Measurements from ENCODE around the gene SREK1. TPM values are rescaled to one million over a fixed set of nuclear protein-coding genes. Genes with fewer than 3 reads are reported as not detected.

Gene SREK1
- total and polyA plus RNA-seq, 2 of the 8 experiments (the other 6 are each of a cell fraction or from before 2014, with no cell fraction given): 10.6 to 40.4 TPM

GRCh38 chr5:66186108-66186507 lies 42.0 kb downstream of the SREK1 start (continued):
- TF ChIP-seq, protein P1, sequence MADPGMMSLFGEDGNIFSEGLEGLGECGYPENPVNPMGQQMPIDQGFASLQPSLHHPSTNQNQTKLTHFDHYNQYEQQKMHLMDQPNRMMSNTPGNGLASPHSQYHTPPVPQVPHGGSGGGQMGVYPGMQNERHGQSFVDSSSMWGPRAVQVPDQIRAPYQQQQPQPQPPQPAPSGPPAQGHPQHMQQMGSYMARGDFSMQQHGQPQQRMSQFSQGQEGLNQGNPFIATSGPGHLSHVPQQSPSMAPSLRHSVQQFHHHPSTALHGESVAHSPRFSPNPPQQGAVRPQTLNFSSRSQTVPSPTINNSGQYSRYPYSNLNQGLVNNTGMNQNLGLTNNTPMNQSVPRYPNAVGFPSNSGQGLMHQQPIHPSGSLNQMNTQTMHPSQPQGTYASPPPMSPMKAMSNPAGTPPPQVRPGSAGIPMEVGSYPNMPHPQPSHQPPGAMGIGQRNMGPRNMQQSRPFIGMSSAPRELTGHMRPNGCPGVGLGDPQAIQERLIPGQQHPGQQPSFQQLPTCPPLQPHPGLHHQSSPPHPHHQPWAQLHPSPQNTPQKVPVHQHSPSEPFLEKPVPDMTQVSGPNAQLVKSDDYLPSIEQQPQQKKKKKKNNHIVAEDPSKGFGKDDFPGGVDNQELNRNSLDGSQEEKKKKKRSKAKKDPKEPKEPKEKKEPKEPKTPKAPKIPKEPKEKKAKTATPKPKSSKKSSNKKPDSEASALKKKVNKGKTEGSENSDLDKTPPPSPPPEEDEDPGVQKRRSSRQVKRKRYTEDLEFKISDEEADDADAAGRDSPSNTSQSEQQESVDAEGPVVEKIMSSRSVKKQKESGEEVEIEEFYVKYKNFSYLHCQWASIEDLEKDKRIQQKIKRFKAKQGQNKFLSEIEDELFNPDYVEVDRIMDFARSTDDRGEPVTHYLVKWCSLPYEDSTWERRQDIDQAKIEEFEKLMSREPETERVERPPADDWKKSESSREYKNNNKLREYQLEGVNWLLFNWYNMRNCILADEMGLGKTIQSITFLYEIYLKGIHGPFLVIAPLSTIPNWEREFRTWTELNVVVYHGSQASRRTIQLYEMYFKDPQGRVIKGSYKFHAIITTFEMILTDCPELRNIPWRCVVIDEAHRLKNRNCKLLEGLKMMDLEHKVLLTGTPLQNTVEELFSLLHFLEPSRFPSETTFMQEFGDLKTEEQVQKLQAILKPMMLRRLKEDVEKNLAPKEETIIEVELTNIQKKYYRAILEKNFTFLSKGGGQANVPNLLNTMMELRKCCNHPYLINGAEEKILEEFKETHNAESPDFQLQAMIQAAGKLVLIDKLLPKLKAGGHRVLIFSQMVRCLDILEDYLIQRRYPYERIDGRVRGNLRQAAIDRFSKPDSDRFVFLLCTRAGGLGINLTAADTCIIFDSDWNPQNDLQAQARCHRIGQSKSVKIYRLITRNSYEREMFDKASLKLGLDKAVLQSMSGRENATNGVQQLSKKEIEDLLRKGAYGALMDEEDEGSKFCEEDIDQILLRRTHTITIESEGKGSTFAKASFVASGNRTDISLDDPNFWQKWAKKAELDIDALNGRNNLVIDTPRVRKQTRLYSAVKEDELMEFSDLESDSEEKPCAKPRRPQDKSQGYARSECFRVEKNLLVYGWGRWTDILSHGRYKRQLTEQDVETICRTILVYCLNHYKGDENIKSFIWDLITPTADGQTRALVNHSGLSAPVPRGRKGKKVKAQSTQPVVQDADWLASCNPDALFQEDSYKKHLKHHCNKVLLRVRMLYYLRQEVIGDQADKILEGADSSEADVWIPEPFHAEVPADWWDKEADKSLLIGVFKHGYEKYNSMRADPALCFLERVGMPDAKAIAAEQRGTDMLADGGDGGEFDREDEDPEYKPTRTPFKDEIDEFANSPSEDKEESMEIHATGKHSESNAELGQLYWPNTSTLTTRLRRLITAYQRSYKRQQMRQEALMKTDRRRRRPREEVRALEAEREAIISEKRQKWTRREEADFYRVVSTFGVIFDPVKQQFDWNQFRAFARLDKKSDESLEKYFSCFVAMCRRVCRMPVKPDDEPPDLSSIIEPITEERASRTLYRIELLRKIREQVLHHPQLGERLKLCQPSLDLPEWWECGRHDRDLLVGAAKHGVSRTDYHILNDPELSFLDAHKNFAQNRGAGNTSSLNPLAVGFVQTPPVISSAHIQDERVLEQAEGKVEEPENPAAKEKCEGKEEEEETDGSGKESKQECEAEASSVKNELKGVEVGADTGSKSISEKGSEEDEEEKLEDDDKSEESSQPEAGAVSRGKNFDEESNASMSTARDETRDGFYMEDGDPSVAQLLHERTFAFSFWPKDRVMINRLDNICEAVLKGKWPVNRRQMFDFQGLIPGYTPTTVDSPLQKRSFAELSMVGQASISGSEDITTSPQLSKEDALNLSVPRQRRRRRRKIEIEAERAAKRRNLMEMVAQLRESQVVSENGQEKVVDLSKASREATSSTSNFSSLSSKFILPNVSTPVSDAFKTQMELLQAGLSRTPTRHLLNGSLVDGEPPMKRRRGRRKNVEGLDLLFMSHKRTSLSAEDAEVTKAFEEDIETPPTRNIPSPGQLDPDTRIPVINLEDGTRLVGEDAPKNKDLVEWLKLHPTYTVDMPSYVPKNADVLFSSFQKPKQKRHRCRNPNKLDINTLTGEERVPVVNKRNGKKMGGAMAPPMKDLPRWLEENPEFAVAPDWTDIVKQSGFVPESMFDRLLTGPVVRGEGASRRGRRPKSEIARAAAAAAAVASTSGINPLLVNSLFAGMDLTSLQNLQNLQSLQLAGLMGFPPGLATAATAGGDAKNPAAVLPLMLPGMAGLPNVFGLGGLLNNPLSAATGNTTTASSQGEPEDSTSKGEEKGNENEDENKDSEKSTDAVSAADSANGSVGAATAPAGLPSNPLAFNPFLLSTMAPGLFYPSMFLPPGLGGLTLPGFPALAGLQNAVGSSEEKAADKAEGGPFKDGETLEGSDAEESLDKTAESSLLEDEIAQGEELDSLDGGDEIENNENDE (IDR thresholded peaks at IDR 0.05; ENCODE audit: insufficient replicate concordance, low read length): no peak
- TF ChIP-seq PHF8 (conservative IDR thresholded peaks at IDR 0.05; ENCODE audit: low read depth, low read length) (no peak), RAD21 (IDR thresholded peaks at IDR 0.05 in 1 of 2, conservative IDR thresholded peaks at IDR 0.05 in 1 of 2; ENCODE audit: low read depth in 2 of 2, low read length in 2 of 2) (no peak), MAFK (IDR thresholded peaks at IDR 0.05; ENCODE audit: low read depth, low read length) (no peak)
